ENCODE measurements around the gene SELENON. TPM values are rescaled to one million over a fixed set of nuclear protein-coding genes. Genes with fewer than 3 reads are reported as not detected.

SELENON gene
- total and polyA plus RNA-seq, 2 of the 13 experiments (the other 11 are each of a cell fraction or from before 2014, with no cell fraction given) = 3.8 to 8.0 TPM

DNA sequence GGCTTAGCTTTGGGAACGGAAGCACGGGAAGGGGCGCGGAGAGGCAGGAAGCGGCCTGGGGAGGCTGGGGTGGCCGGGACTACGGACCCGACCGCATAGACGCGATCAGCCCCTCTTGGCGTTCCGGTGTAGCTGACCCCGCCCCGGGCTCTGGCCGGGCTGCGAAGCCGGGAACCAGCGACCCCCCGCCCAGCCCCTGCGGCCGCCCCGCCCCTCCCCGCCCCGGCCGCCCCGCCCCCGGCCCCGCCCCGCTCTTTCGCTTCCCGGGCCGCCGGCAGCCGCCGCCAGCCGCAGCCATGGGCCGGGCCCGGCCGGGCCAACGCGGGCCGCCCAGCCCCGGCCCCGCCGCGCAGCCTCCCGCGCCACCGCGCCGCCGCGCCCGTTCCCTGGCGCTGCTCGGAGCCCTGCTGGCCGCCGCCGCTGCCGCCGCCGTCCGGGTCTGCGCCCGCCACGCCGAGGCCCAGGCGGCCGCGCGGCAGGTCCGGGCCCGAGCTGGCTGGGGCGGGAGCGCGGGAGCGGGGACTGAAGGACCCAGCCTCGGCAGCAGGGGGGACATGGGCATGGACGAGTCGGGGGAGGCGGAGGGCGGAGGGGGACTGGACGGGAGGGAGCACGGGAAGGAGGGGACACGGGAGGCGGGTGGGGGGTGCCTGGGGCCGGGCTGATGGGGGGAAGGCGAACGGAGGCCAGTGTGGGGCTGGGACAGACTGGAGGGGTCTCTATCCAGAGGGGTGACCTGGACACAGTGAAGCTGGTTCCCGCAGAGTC, at the start of gene SELENON (continued):
- TF ChIP-seq, protein P1, sequence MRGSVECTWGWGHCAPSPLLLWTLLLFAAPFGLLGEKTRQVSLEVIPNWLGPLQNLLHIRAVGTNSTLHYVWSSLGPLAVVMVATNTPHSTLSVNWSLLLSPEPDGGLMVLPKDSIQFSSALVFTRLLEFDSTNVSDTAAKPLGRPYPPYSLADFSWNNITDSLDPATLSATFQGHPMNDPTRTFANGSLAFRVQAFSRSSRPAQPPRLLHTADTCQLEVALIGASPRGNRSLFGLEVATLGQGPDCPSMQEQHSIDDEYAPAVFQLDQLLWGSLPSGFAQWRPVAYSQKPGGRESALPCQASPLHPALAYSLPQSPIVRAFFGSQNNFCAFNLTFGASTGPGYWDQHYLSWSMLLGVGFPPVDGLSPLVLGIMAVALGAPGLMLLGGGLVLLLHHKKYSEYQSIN (CRISPR knock-in tag; IDR thresholded peaks at IDR 0.05; ENCODE audit: borderline replicate concordance) = no peak
- TF ChIP-seq PCBP2 (optimal IDR thresholded peaks at IDR 0.05; ENCODE audit: low read depth, low read length, poor library complexity, severe bottlenecking) = no peak
- TF ChIP-seq ZBTB38 (CRISPR knock-in tag; IDR thresholded peaks at IDR 0.05) = 0 out of 2 replicates have a peak, but pooled peaks have one; percentile 25
- no peak for TF ChIP-seq KMT2A (CRISPR knock-in tag; IDR thresholded peaks at IDR 0.05)
- TF ChIP-seq ARID2 (CRISPR knock-in tag; IDR thresholded peaks at IDR 0.05; ENCODE audit: borderline replicate concordance) = no peak
- TF ChIP-seq, protein P2, sequence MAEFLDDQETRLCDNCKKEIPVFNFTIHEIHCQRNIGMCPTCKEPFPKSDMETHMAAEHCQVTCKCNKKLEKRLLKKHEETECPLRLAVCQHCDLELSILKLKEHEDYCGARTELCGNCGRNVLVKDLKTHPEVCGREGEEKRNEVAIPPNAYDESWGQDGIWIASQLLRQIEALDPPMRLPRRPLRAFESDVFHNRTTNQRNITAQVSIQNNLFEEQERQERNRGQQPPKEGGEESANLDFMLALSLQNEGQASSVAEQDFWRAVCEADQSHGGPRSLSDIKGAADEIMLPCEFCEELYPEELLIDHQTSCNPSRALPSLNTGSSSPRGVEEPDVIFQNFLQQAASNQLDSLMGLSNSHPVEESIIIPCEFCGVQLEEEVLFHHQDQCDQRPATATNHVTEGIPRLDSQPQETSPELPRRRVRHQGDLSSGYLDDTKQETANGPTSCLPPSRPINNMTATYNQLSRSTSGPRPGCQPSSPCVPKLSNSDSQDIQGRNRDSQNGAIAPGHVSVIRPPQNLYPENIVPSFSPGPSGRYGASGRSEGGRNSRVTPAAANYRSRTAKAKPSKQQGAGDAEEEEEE (CRISPR knock-in tag; IDR thresholded peaks at IDR 0.05; ENCODE audit: borderline replicate concordance) = no peak
- TF ChIP-seq, protein P3, sequence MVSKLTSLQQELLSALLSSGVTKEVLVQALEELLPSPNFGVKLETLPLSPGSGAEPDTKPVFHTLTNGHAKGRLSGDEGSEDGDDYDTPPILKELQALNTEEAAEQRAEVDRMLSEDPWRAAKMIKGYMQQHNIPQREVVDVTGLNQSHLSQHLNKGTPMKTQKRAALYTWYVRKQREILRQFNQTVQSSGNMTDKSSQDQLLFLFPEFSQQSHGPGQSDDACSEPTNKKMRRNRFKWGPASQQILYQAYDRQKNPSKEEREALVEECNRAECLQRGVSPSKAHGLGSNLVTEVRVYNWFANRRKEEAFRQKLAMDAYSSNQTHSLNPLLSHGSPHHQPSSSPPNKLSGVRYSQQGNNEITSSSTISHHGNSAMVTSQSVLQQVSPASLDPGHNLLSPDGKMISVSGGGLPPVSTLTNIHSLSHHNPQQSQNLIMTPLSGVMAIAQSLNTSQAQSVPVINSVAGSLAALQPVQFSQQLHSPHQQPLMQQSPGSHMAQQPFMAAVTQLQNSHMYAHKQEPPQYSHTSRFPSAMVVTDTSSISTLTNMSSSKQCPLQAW (CRISPR knock-in tag; IDR thresholded peaks at IDR 0.05) = no peak
- TF ChIP-seq, protein P4, sequence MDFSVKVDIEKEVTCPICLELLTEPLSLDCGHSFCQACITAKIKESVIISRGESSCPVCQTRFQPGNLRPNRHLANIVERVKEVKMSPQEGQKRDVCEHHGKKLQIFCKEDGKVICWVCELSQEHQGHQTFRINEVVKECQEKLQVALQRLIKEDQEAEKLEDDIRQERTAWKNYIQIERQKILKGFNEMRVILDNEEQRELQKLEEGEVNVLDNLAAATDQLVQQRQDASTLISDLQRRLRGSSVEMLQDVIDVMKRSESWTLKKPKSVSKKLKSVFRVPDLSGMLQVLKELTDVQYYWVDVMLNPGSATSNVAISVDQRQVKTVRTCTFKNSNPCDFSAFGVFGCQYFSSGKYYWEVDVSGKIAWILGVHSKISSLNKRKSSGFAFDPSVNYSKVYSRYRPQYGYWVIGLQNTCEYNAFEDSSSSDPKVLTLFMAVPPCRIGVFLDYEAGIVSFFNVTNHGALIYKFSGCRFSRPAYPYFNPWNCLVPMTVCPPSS (IDR thresholded peaks at IDR 0.05) = no peak
- no peak for TF ChIP-seq NFKB2 (CRISPR knock-in tag; IDR thresholded peaks at IDR 0.05; ENCODE audit: borderline replicate concordance)
- TF ChIP-seq ZNF337 (CRISPR knock-in tag; IDR thresholded peaks at IDR 0.05; ENCODE audit: borderline replicate concordance, low read depth) = no peak
- TF ChIP-seq, protein P5, sequence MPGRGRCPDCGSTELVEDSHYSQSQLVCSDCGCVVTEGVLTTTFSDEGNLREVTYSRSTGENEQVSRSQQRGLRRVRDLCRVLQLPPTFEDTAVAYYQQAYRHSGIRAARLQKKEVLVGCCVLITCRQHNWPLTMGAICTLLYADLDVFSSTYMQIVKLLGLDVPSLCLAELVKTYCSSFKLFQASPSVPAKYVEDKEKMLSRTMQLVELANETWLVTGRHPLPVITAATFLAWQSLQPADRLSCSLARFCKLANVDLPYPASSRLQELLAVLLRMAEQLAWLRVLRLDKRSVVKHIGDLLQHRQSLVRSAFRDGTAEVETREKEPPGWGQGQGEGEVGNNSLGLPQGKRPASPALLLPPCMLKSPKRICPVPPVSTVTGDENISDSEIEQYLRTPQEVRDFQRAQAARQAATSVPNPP (CRISPR knock-in tag; IDR thresholded peaks at IDR 0.05) = no peak
- no peak for TF ChIP-seq DNMT3B (CRISPR knock-in tag; conservative IDR thresholded peaks at IDR 0.05)
- no peak for TF ChIP-seq MAZ (IDR thresholded peaks at IDR 0.05; ENCODE audit: borderline replicate concordance, low read depth, low read length)
- TF ChIP-seq MAZ (CRISPR knock-in tag; IDR thresholded peaks at IDR 0.05; ENCODE audit: low read depth) = 0 out of 2 replicates have a peak, but pooled peaks have one; percentile 30
- TF ChIP-seq CEBPG (CRISPR knock-in tag; IDR thresholded peaks at IDR 0.05) = no peak
- no peak for TF ChIP-seq NCOR1 (IDR thresholded peaks at IDR 0.05; ENCODE audit: borderline replicate concordance, low read length)
- TF ChIP-seq SMARCE1 (IDR thresholded peaks at IDR 0.05; ENCODE audit: borderline replicate concordance) = no peak
- no peak for TF ChIP-seq ZNF354B (CRISPR knock-in tag; IDR thresholded peaks at IDR 0.05)
